H9 (cell line): ENCODE measurements around the gene CLK3. TPM values are rescaled to one million over a fixed set of nuclear protein-coding genes. Genes with fewer than 3 reads are reported as not detected.

Experiments used
- DNase-seq: peaks from one replicate; pipeline ENCODE4 v3.0.0-alpha.2; 2017
- H2AFZ ChIP-seq: one replicate; pipeline ENCODE4 v1.6.1; 2013; ENCODE audit warnings: mild to moderate bottlenecking, low read length, control low read depth, moderate library complexity
- H2AK5ac ChIP-seq: 2 replicates; pipeline ENCODE4 v1.6.1; 2013; ENCODE audit warnings: low read length, control low read depth, mixed read lengths; ENCODE audit not compliant: insufficient read length
- H2BK120ac ChIP-seq: one replicate; pipeline ENCODE4 v1.6.1; 2013; ENCODE audit warnings: low read depth, mild to moderate bottlenecking, low read length, control low read depth, inconsistent platforms; ENCODE audit not compliant: poor library complexity, severe bottlenecking
- H2BK12ac ChIP-seq: 2 replicates; pipeline ENCODE4 v1.6.1; 2013; ENCODE audit warnings: low read length, control low read depth, mixed read lengths, low read depth; ENCODE audit not compliant: insufficient read length
- H2BK15ac ChIP-seq: 2 replicates; pipeline ENCODE4 v1.6.1; 2013; ENCODE audit warnings: low read depth, low read length, control low read depth
- H2BK20ac ChIP-seq: one replicate; pipeline ENCODE4 v1.6.1; 2013; ENCODE audit warnings: low read depth, mild to moderate bottlenecking, low read length, control low read depth, inconsistent platforms; ENCODE audit not compliant: poor library complexity, severe bottlenecking
- H2BK5ac ChIP-seq: 2 replicates; pipeline ENCODE4 v1.6.1; 2013; ENCODE audit warnings: low read length, control low read depth, mixed read lengths; ENCODE audit not compliant: insufficient read length
- H3K14ac ChIP-seq: 2 replicates; pipeline ENCODE4 v1.6.1; 2013; ENCODE audit warnings: low read length, control low read depth; ENCODE audit not compliant: insufficient read depth
- H3K18ac ChIP-seq: 2 replicates; pipeline ENCODE4 v1.6.1; 2013; ENCODE audit warnings: low read depth, mild to moderate bottlenecking, mixed read lengths, low read length, control low read depth; ENCODE audit not compliant: insufficient read length
- H3K23ac ChIP-seq: 2 replicates; pipeline ENCODE4 v1.6.1; 2013; ENCODE audit warnings: low read length, control low read depth, mixed read lengths, low read depth; ENCODE audit not compliant: insufficient read length
- H3K23me2 ChIP-seq: 2 replicates; pipeline ENCODE4 v1.6.1; 2013; ENCODE audit warnings: low read depth, mild to moderate bottlenecking, mixed read lengths, low read length, control low read depth; ENCODE audit not compliant: insufficient read length, poor library complexity, severe bottlenecking
- H3K27ac ChIP-seq: 2 replicates; pipeline ENCODE4 v1.5.1; 2013; ENCODE audit warnings: low read length, control low read depth, mixed read lengths, low read depth; ENCODE audit not compliant: insufficient read length
- H3K27me3 ChIP-seq: 2 replicates; pipeline ENCODE4 v1.6.1; 2013; ENCODE audit warnings: low read length, control low read depth, inconsistent platforms; ENCODE audit not compliant: insufficient read depth
- H3K4ac ChIP-seq: 2 replicates; pipeline ENCODE4 v1.6.1; 2013; ENCODE audit warnings: low read depth, mild to moderate bottlenecking, control low read depth, inconsistent platforms, low read length, moderate library complexity
- H3K4me1 ChIP-seq: 2 replicates; pipeline ENCODE4 v1.6.1; 2013; ENCODE audit warnings: low read length, control low read depth, inconsistent platforms; ENCODE audit not compliant: insufficient read depth
- H3K4me2 ChIP-seq: 2 replicates; pipeline ENCODE4 v1.6.1; 2013; ENCODE audit warnings: low read length, control low read depth, mixed read lengths; ENCODE audit not compliant: insufficient read length, insufficient read depth
- H3K56ac ChIP-seq: 2 replicates; pipeline ENCODE4 v1.6.1; 2013; ENCODE audit warnings: low read depth, mild to moderate bottlenecking, mixed read lengths, low read length, control low read depth; ENCODE audit not compliant: insufficient read length
- H3K79me1 ChIP-seq: 2 replicates; pipeline ENCODE4 v1.6.1; 2013; ENCODE audit warnings: low read depth, mild to moderate bottlenecking, moderate library complexity, low read length, control low read depth, inconsistent platforms; ENCODE audit not compliant: insufficient read depth, poor library complexity, severe bottlenecking
- H3K79me2 ChIP-seq: 2 replicates; pipeline ENCODE4 v1.6.1; 2013; ENCODE audit warnings: low read length, control low read depth, inconsistent platforms; ENCODE audit not compliant: insufficient read depth
- H3K9ac ChIP-seq: 2 replicates; pipeline ENCODE4 v1.6.1; 2013; ENCODE audit warnings: low read length, control low read depth, mixed read lengths; ENCODE audit not compliant: insufficient read length; ENCODE audit errors: extremely low read depth
- H3K9me3 ChIP-seq: one replicate; pipeline ENCODE4 v1.6.1; 2013; ENCODE audit warnings: low read depth, low read length, inconsistent platforms; ENCODE audit not compliant: control insufficient read depth
- H3T11ph ChIP-seq: one replicate; pipeline ENCODE4 v1.6.1; 2013; ENCODE audit warnings: mild to moderate bottlenecking, low read length, control low read depth, inconsistent platforms
- H4K20me1 ChIP-seq: one replicate; pipeline ENCODE4 v1.6.1; 2013; ENCODE audit not compliant: control insufficient read depth, insufficient read length, insufficient read depth
- H4K5ac ChIP-seq: 2 replicates; pipeline ENCODE4 v1.6.1; 2013; ENCODE audit warnings: low read depth, mild to moderate bottlenecking, mixed read lengths, low read length, control low read depth; ENCODE audit not compliant: insufficient read length
- H4K8ac ChIP-seq: replicated peaks from 2 replicates; pipeline ENCODE4 v1.6.1; 2013; ENCODE audit warnings: low read length, control low read depth, mixed read lengths, low read depth; ENCODE audit not compliant: insufficient read length
- H4K91ac ChIP-seq: 2 replicates; pipeline ENCODE4 v1.6.1; 2013; ENCODE audit warnings: low read depth, mild to moderate bottlenecking, moderate library complexity, mixed read lengths, low read length, control low read depth; ENCODE audit not compliant: insufficient read length
- H3K27ac Mint-ChIP-seq, 3 experiments: 2 replicates in 2 of 3; 3 replicates in 1 of 3; pipeline ENCODE4 v1.8.0; 2020 to 2021; ENCODE audit warnings: mixed read lengths in 3 of 3, mild to moderate bottlenecking in 1 of 3, moderate library complexity in 1 of 3
- H3K27me3 Mint-ChIP-seq: 2 replicates; pipeline ENCODE4 v1.8.0; 2021; ENCODE audit warnings: low read depth, mild to moderate bottlenecking, moderate library complexity, mixed read lengths
- H3K36me3 Mint-ChIP-seq, 3 experiments: 2 replicates in 2 of 3; 3 replicates in 1 of 3; pipeline ENCODE4 v1.8.0; 2020 to 2021; ENCODE audit warnings: low read depth in 3 of 3, mixed read lengths in 3 of 3; ENCODE audit not compliant: insufficient read depth in 1 of 3
- H3K4me1 Mint-ChIP-seq, 2 experiments: 2 replicates each; pipeline ENCODE4 v1.8.0; 2020; ENCODE audit warnings: mixed read lengths in 2 of 2
- H3K4me3 Mint-ChIP-seq, 2 experiments: 2 replicates in 1 of 2; 3 replicates in 1 of 2; pipeline ENCODE4 v1.8.0; 2020 to 2021; ENCODE audit warnings: mild to moderate bottlenecking in 2 of 2, mixed read lengths in 2 of 2, moderate library complexity in 1 of 2
- H3K9me3 Mint-ChIP-seq, 2 experiments: 2 replicates in 1 of 2; 3 replicates in 1 of 2; pipeline ENCODE4 v1.8.0; 2020; ENCODE audit warnings: mild to moderate bottlenecking in 2 of 2, mixed read lengths in 2 of 2, moderate library complexity in 1 of 2
- WGBS: extraction: QIAGEN DNeasy Blood & Tissue Kit; methylation state at CpG from one replicate; pipeline ENCODE4 v1.1.7; 2013; ENCODE audit warnings: missing lambda C conversion rate, low lambda C conversion rate, mixed read lengths; ENCODE audit not compliant: insufficient read length; ENCODE audit errors: extremely low coverage; 5-methylcytosine and 5-hydroxymethylcytosine counted together
- total RNA-seq: library from RNA; stranded (reverse); gene quantifications from 2 replicates; pipeline ENCODE4 v1.2.1, GENCODE V29; 2021
- TF ChIP-seq, protein P1 (sequence below): fragments of 200-600 bp; sonication (generic); conservative IDR thresholded peaks from 3 replicates; pipeline ENCODE4 v1.8.0; 2021; ENCODE audit warnings: antibody characterized with exemption, mild to moderate bottlenecking

The CLK3 gene
- total RNA-seq, 1 experiment from 2014 or later, result 40.8 TPM

DNA sequence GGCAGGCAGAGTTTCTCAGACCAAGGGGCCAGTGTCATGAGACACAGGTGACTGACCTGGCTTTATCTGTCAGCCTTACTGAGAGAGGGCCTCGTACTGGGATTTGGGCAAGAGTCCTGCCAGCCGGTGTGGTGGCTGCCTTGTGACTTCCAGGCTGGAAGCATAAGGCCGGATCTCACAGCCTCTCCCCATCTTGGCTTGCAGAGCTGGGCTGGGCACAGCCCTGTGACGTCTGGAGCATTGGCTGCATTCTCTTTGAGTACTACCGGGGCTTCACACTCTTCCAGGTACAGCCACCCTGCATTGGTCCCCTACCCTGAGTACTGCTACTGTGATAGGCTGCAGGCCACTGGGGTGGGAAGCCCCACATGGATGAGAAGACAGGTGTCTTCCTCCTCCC, 12.1 kb downstream of the CLK3 start:
- Histone ChIP-seq H3K18ac (no peak overlapping the region), H4K8ac (no peak overlapping the region), H3K14ac (no peak overlapping the region), H2BK120ac (no peak overlapping the region), H3K9me3 (no peaks in the 10 kb centered on the region), H3K23ac (no peak overlapping the region), H2BK15ac (no peak overlapping the region), H3T11ph (no peak overlapping the region), H4K5ac (no peak overlapping the region), H3K27ac (no peak overlapping the region), H3K27me3 (no peaks in the 10 kb centered on the region), H2AFZ (no peak overlapping the region), H2AK5ac (no peak overlapping the region), H3K9ac (no peak overlapping the region), H2BK5ac (no peak overlapping the region), H3K79me1 (no peaks in the 10 kb centered on the region), H2BK12ac (no peak overlapping the region), H3K4me2 (no peak overlapping the region), H4K91ac (no peak overlapping the region), H3K23me2 (no peaks in the 10 kb centered on the region), H3K56ac (no peak overlapping the region), H3K4ac (no peak overlapping the region), H3K4me1 (no peaks in the 10 kb centered on the region), H2BK20ac (no peak overlapping the region), H4K20me1 (no peaks in the 10 kb centered on the region), H3K79me2 (no peaks in the 10 kb centered on the region)
- WGBS, result no CpG with 5 or more reads among the region's 5 CpGs
- Mint-ChIP-seq H3K27ac (peak overlapping the region in 1 of 3 experiments; percentile 16; a peak in 1 of 7 replicates), H3K4me3 (no peak overlapping the region), H3K36me3 (peaks cover 41 to 81% (median 80%) of the 10 kb centered on the region in 3 experiments; a peak in 6 of 7 replicates), H3K4me1 (no peaks in the 10 kb centered on the region), H3K27me3 (no peaks in the 10 kb centered on the region; the same call in 1 of the 2 replicates), H3K9me3 (no peaks in the 10 kb centered on the region)
- DNase-seq, result no peak
- TF ChIP-seq, protein P1, sequence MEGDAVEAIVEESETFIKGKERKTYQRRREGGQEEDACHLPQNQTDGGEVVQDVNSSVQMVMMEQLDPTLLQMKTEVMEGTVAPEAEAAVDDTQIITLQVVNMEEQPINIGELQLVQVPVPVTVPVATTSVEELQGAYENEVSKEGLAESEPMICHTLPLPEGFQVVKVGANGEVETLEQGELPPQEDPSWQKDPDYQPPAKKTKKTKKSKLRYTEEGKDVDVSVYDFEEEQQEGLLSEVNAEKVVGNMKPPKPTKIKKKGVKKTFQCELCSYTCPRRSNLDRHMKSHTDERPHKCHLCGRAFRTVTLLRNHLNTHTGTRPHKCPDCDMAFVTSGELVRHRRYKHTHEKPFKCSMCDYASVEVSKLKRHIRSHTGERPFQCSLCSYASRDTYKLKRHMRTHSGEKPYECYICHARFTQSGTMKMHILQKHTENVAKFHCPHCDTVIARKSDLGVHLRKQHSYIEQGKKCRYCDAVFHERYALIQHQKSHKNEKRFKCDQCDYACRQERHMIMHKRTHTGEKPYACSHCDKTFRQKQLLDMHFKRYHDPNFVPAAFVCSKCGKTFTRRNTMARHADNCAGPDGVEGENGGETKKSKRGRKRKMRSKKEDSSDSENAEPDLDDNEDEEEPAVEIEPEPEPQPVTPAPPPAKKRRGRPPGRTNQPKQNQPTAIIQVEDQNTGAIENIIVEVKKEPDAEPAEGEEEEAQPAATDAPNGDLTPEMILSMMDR, result no peak
